Mesenteric fat pad (tissue), 1 donor: ENCODE data around the gene EXOC3L4. TPM values are rescaled to one million over a fixed set of nuclear protein-coding genes. Genes with fewer than 3 reads are reported as not detected.
"Not testable (repeated sequence)": the region's sequence is repeated elsewhere in the genome, so short reads cannot be mapped to it uniquely, and the experiment has no call there.

ENCODE experiments used
- DNase-seq: peaks from one replicate; pipeline ENCODE4 v3.0.0-alpha.2; 2020; ENCODE audit warnings: low spot score
- total RNA-seq: library from RNA; stranded (reverse); fragmentation: NEBNext Ultra II Directional; extraction: Animal tissue kit (Norgen Biotek cat#: 25700); gene quantifications from one replicate; pipeline ENCODE4 v1.2.1, GENCODE V29; 2021
- donor health status: DM: yes; HTN: yes; CAD: no.

Gene EXOC3L4
- total RNA-seq, 1 donor from 2014 or later: 2.0 TPM

DNA sequence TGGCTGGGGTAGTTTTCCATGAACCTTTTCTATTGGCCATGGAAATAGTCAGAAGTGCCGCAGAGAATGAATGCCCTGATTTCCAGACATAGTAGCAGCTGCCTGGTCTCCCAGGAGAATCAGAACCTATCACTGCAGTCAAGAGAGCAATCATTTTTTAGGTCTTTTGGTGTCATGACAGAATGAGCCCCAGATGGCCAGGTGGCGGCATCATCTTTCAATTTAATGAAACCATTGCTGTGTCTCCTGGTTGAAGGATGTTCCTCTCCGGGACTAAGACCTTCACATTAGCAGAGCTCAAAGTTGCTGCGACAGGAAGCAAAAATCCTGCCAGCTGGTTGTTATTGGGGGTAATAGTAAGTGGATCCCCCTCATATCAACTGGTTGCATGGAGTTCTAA lies 47.5 kb downstream of the EXOC3L4 start:
- DNase-seq: no peak

DNA sequence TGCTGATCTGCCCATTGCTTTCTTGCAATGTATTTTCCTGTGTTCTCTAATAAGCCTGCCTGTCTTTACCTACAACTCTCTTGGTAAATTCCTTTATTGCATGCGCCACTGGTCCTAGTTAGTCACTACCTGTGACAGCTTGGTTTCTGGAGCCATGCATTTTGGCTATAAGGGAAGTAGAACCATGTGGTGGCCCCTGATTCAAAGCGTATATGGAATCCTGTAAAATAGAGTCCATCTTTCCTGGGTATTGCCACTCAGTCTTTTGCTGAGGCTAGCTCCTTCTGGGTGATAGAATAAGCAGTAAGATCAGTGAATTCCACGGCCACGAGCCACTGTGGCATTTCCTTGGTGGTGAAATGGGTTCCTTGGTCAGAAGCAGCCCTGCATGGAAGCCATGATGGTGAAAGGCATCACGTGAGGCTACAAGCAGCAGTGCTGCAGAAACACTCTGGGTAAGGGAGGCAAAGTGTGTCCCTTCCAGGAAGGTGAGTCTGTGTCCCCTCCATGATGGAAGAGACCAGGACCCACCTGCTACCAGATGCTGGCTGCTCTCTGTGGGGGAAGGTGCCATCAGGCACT lies 48.3 kb downstream of the EXOC3L4 start:
- no peak for DNase-seq

DNA sequence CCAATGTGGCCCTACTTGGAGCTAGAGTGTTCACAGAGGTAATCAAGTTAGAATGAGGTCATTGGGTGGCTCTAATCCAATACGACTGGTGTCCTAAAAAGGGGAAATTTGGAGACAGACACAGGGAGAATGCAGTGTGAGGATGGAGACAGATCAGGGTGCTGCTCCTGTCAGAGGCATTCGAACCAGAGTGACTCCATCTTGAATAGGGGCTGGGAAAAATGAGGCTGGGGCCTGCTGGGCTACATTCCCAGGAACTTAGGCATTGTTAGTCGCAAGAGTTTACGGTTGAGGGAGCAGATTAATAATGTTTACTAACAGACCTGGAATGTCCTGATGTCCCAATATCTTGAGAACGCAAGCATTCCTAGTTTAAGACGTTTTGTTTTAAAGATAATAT lies 49.0 kb downstream of the EXOC3L4 start:
- no peak for DNase-seq

DNA sequence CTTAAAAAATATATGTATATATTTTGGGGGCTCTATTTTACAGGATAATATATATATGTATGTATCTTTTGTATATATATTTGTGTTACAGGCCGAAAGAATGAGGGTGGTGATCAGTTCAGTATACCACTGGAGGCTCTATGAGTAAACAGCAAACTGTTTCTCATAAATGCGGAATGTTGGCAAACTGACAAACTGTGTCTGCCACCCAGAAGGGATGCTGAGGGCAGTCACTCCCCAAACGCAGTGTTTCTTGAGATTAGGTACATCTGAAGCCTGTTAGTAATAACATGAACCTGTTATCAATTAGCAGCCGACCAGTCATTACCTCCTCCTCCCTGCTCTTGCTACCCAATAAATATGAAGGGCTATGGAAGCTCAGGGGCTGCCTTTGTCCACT lies 49.6 kb downstream of the EXOC3L4 start:
- DNase-seq: no peak

DNA sequence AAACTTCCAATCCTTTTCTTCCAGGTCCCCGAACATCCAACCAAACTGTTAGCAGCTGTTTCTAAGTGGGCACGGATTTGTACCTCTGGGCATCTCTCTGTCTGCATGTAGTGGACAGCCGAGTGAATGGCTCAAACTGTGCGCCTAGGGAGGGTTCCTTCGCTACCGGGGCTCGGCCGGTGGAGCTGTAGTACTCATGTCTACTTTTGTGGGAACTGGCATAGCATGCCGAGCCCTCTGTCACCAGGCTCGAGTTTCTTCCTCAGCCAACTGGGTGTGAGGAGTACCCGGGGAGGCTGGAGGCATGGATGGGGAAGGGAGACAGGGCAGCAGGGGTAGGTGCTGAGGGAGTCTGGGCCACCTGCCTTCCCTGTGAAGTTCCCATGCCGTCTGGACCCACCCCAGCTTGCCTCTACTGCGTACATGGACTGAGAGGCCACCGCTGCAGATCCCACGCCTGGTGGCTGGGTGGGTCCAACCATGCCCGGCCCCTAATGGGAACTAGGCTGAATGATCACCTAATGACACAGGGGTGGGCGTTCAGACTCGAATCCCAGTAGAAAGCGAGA lies 51.7 kb downstream of the EXOC3L4 start:
- no peak for DNase-seq

DNA sequence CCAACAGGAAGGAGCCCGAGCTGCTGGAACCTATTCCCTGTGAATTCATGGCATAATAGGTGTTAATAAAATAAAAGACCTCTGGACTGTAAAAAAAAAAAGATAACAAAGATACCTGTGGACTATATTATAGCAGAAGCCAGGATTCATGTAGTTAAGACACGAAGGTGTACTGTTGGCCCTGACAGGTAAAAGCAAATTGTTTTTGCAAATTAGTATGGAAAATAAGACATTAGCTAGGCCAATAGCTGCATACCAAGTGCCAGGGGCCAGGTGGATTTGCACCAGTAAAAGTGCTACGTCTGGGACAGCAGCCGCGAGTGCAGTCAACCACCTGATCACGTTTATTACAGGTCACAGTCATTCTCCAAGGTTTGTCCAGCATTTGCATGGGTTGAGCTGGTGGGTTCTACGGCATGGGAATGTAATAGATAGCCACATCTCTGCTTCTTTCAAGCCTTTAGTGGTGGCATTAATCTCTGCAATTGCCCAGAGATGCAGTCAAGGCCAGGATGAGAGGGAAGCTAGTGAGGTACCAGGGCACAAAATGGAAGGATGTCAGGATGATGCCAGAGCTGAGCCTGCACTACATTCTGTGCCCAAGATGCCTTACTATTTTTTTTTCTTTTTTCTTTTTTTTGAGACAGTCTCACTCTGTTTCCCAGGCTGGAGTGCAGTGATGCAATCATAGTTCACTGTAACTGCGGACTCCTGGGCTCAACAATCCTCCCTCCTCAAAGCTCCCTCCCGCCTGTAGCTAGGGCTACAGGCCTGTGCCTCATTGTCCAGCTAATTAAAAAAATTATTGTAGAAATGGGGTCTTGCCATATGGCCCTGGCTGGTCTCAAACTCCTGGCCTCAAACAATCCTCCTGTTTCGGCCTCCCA lies 55.1 kb downstream of the EXOC3L4 start:
- DNase-seq: peak; percentile 16

DNA sequence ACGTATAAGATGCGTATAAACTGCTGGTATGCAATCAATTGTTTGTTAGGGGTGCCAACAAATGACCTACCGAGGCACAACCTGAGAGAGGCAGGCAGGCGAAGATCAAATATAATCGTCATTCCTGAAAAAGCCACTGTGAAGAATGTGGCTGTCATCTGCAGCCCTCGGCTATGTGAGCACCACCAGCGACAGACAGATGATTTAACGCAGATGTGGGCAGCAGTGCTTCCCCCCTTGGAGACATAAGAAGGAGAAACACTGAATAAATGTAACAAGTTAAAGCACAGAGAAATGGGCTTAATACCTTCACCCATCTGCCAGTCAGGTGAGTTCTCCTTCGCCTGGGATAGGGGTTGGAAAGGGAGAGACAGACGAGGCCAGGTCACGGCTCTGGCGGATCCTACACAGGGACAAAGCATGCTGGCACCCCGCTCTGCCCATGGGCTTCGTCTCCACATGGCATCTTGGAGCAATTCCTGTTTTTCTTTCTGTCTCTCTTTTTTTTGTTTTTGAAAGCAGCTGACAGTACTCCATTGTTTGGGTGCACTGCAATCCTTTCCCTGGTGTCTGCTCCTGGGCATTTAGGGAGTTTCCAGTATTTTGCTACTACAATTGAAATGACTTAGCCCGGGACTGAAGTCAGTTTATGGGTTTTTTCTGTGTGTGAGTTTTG lies 56.9 kb downstream of the EXOC3L4 start:
- no peak for DNase-seq

DNA sequence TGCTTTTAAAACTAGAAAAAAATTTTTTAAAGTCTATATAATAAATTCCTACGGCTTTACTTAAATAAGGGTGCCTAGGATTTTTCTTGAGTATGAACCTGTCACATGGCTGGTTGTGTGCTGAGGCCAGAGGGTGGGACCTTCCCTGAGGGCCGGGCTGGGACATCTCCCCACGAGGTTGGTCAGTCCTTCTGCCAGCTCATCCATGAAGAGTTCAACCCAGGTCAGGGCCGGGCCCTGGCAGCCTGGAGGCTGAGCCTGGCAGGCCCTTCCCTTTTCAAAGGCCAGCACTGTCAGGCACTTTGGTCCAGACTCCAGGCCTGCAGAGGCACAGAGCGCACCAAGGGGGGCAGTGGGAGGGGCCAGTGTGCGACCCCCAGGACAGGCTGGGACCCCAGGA lies 60.5 kb downstream of the EXOC3L4 start:
- no peak for DNase-seq

DNA sequence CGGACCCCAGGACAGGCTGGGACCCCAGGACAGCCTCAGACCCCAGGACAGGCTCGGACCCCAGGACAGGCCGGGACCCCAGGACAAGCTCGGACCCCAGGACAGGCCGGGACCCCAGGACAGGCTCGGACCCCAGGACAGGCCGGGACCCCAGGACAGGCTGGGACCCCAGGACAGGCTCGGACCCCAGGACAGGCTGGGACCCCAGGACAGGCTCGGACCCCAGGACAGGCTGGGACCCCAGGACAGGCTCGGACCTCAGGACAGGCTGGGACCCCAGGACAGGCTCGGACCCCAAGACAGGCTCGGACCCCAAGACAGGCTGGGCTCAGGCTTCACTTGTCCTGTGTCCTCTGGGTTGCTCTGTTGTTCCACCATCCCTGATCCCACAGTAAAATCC lies 60.9 kb downstream of the EXOC3L4 start:
- not testable (repeated sequence) for DNase-seq

DNA sequence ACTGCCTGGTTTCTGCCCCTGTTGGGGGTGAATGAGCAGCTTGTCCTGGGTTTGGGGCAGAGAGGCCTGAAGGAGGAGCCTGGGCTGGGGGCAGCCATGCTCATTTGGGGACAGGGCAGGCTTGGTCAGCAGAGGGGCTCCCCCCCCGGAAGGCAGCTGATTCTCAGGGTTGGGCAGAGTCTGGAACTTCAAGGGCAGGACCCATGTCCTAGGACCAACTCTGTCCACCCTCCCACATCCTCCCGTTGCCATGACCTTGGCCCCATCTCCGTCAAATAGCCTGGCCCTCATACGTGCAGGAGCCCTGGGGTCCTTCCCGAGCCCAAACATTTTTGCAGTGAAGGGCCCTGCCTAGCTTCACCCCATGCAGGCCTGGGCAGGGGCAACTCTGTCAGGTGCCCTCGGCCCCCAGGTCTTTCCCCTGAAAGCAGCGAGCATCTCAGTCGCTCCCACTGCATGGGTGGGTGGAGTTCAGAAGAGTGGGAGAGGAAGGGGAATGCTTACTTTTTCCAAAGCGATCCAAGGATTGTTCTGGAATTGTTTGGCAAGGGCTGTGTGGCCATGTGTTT lies 61.4 kb downstream of the EXOC3L4 start:
- DNase-seq: no peak

DNA sequence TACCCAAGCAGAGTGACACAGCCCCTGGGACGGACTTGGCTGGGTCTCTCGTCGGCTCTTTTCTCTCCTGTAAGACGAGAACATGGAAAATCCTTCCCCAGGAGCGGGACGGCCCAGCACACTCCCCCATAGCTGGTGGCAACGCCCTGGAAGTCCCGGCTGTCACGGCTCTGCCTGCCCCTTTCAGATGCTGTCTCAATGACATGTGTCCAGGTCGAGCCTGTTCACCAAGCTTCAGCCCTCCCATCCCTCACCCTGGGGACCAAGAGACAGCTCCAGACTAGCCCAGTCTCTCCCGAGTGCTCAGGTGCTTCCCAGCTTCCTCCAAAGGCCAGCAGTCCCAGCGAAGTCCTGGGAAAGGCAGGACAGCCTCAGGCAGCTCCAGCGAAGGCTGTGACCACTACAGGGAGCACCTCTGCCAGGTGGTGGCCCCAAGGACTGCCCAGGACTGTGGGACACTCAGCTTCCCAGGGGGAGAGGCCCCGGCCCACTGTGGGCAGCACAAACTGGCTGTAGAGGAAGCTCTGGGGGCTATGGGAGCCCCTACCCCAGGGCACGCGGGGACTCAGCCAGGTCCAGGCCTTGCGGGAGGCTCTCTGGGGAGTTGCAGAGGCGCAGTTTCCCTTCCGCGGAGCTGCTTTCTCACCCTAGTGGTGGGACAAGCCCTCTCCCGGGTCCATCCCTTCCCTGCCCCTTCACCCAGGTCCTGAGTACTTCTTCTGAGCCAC lies 62.3 kb downstream of the EXOC3L4 start:
- DNase-seq: peak; percentile 86

DNA sequence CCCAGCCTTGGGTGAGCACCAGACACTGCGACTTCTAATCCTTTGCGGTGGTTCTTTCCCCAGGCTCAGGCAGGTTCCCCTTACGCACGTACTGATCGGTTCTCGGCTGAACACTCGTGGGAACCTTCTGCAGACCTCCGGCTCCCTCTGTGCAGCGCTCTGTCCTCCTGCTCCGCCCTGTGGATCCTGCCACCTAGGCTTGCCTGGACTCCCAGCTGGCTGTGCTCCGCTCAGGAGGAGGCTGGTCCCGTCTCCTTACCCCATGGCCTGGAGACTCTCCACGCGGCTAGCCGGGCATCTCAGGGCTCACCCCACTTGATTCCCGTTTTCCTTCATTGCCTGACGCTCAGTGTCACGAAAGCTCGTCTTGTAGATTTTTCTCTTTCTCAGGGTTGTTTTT lies 63.4 kb downstream of the EXOC3L4 start:
- DNase-seq: peak; percentile 69

DNA sequence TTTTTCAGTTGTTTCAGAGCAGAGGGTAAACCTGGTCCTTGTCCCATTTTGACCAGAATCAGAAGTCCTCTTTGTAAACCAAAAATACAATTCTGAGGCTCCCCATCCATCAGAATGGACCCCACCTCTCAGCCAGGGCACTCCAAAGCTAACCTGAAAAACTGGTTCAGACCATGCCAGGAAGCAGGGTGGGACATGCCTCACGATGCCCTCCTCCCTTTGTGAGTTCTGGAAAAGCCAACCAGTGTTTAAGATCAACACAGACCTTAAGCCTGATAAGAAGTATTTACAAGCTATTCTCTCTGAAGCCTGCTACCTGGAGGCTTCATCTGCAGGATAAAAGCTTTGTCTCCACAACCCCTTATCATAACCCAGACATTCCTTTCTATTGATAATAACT lies 64.2 kb downstream of the EXOC3L4 start:
- DNase-seq: no peak

Other genes starting within 250 kb of the EXOC3L4 start
- gene AMN, start 172.1 kb upstream of the EXOC3L4 start, total RNA-seq: 1.8 TPM
- 99.6 TPM for gene CDC42BPB, start 37.2 kb upstream of the EXOC3L4 start, total RNA-seq
- gene LBHD2, start 10.5 kb upstream of the EXOC3L4 start, total RNA-seq: 3.1 TPM
- 211 TPM for gene TNFAIP2, start 28.7 kb downstream of the EXOC3L4 start, total RNA-seq
- 267 TPM for gene EIF5, start 239.5 kb downstream of the EXOC3L4 start, total RNA-seq